RKO (cell line): Measurements from ENCODE around the gene MACC1.
"Not testable (repeated sequence)": the region's sequence is repeated elsewhere in the genome, so short reads cannot be mapped to it uniquely, and the experiment has no call there.

Experiments used
- DNase-seq: peaks from one replicate; pipeline ENCODE4 v3.0.0-alpha.2; 2016; ENCODE audit warnings: low spot score

MACC1 gene

GRCh38 chr7:20126060-20126459 lies 91.1 kb downstream of the MACC1 start:
- DNase-seq = not testable (repeated sequence)

DNA sequence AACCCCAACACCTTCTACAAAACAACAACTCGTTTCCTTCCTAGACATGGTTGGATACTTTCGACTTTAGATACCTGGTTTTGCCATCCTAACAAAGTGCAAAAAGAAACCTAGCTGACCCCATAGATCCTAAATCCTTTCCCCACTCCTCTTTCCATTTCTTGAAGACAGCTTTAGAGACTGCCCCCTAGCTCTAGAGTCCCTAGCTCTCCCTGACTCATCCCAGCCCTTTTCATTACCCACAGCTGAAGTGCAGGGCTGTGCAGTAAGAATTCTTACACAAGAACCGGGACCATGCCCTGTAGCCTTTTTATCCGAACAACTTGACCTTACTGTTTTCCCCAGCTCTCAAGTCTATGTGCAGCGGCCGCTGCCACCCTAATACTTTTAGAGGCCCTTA lies 93.1 kb downstream of the MACC1 start:
- not testable (repeated sequence) for DNase-seq

DNA sequence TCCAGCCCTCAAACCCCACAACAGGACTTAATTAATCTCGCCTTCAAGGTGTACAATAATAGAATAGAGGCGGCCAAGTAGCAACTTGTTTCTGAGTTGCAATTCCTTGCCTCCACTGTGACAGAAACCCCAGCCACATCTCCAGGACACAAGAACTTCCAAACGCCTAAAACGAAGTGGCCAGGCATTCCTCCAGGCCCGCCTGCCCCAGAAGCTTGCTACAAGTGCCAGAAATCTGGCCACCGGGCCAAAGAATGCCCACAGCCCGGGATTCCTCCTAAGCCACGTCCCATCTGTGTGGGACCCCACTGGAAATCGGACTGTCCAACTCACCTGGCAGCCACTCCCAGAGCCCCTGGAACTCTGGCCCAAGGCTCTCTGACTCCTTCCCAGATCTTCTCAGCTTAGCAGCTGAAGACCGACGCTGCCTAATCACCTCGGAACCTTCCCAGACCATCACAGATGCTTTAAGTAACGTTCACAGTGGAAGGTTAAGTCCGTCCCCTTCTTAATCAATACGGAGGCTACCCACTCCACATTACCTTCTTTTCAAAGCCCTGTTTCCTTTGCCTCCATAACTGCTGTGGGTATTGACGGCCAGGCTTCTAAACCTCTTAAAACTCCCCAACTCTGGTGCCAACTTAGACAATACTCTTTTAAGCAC lies 94.4 kb downstream of the MACC1 start:
- DNase-seq = not testable (repeated sequence)

DNA sequence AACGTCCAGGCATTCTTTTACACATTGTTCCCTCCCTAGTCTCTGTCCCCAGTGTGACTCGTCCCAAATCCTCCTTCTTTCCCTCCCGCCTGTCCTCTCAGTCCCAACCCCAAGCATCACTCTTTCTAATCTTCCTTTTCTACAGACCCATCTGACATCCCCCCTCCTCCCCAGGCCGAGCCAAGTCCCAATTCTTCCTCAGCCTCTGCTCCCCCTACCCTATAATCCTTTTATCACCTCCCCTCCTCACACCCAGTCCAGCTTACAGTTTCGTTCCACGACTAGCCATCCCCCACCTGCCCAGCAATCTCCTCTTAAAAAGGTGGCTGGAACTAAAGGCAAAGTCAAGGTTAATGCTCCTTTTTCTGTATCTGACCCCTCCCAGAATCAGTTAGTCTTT lies 95.1 kb downstream of the MACC1 start:
- DNase-seq = no peak

DNA sequence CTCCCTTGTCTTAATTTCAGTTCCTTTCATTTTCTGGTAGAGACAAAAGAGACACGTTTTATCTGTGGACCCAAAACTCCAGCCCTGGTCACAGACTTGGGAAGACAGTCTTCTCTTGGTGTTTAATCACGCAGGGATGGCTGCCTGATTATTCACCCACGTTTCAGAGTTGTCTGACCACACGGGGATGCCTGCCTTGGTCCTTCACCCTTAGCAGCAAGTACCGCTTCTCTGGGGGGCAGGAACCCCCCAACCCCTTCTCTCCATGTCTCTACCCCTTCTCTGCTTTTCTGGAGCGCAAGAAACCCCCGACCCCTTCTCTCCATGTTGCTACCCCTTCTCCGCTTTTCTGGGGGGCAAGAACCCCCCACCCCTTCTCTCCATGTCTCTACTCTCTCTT lies 95.8 kb downstream of the MACC1 start:
- DNase-seq = no peak

- not testable (repeated sequence) for DNase-seq
Observed at GRCh38 chr7:20120611-20121168, 96.5 kb downstream of the MACC1 start.

DNA sequence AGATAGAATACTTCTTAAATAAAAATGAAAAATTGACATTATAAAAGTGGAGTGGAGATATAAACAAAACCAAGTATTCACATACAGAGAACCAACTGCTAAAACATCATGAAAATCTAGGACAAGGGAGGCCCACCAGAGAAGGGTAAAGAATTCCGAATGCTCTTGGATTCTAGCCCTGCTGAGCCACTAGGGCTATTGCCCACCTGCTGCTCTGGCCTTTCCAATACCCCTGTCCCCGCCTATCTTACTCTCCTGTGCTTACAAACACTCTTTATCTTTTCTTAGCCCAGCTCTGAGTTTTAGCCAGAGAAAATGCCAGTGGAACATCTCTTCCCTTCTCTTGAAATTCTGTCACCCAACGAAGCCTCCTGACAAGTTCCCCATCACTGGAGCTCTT lies 100.3 kb downstream of the MACC1 start:
- no peak for DNase-seq

DNA sequence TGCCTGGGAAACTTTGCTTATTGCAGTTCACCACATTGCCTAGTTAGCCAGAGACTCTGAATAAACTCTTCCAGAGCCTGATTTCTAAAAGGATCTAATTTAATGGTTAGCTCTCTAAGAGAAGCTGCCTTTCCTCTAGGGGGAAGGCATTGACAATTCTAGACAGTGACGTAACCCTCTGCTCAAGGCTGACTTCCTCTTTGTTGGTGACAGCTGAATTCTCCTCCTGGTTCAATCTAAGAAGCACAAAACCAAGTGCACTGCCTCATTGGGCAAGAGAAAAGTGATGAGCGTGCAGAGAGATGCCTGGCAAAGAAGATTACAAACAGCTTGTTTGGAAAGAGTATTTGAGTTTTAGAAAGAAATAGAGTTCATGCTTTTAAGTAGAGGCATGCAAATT lies 102.7 kb downstream of the MACC1 start:
- DNase-seq = no peak

DNA sequence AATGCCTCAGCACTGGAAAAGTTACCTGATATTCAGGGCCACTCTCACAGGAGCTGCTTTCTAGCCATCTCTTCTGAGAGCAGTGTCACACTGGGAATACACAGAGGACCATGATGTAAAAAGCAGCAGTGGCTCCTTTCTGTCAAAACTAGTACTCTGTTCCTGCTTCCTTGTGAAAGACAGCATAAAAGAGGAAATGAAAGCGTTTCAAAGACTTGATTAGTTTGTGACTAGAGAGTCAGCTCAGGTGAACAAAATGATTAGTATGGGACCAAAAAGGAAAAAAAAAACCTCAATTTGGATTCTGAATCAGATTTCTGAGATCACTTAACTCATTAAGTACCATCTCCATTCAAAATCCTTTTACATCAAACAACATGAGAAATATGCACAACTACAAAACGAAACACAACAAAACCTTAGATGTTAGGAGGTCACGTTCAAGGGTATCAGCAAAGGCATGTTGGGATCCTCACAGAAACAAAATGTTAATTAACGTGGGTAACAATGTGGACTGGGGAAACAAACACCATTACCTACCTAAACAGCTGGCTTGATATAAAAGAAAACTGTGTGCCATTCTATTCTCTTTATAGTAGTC lies 103.7 kb downstream of the MACC1 start:
- DNase-seq = no peak

GRCh38 chr7:20112696-20113095 lies 104.5 kb downstream of the MACC1 start:
- no peak for DNase-seq

DNA sequence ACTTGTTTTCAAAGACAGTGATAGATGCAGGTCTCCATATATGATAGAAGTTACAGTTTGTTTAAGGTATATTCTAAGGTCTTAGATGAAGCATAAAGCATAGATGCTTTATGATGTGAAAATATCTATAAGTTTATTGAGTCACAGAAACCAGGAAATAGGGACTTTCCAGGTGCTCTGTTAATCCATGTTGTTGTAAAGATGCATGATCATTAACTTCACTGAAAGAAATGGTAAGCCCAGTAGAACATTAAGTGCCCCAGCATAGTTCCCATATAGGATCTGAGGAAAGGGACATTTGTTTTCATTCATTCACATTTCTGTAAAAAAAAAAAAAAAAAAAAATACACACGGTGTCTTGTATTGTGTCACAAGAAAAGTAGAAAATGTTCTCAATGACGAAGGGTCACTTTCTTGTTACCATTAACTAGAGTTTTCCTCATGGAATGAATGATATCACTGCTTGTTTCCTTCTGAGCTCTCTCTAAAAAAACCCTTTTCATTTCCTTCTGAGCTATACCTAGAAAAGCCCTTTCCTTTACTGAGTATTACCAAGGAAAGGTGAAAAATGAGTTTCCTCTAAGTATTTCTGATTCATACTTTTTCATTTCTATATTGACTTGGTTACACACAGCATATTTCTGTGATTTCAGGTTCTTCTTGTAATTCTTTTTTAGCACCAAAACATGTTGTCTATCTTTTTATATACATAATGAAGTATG lies 105.2 kb downstream of the MACC1 start:
- DNase-seq = no peak

GRCh38 chr7:20107582-20107981 lies 109.6 kb downstream of the MACC1 start:
- DNase-seq = no peak

GRCh38 chr7:20104696-20105095 lies 112.5 kb downstream of the MACC1 start:
- DNase-seq = no peak

- no peak for DNase-seq
Observed at GRCh38 chr7:20102982-20103381, 114.2 kb downstream of the MACC1 start.

- no peak for DNase-seq
Observed at GRCh38 chr7:20095862-20096261, 121.3 kb downstream of the MACC1 start.

GRCh38 chr7:20095436-20095835 lies 121.7 kb downstream of the MACC1 start:
- DNase-seq = no peak

- DNase-seq = no peak
Observed at GRCh38 chr7:20089431-20089830, 127.8 kb downstream of the MACC1 start.

DNA sequence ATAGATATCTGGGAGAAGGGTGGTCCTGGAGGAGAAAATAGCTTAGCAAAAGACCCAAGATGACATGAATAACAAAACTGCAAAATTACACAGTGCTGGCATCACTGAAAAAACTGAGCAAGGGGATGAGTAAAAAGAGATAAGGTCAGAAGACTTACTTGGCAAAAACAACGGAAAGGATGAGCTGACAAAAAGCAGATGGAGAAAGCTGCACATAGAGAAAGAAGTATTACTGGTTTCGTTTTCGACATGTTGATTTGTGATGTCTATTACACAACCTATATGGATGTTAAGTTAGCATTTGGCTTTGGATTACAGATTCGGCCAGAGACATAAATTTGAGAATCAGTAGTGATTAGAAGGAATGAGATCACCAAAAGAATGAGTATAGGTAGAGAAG lies 132.1 kb downstream of the MACC1 start:
- DNase-seq = no peak
